Astrocyte of the cerebellum (primary cell): ENCODE measurements around the gene RNF213.

ENCODE experiments used
- DNase-seq: peaks from one replicate; pipeline ENCODE4 v3.0.0-alpha.2; 2011; ENCODE audit warnings: low read depth
- H3K4me3 ChIP-seq: 2 replicates; pipeline ENCODE4 v1.5.1; 2011; ENCODE audit warnings: mild to moderate bottlenecking, low read depth, low read length, moderate library complexity
- in situ Hi-C: cut with HindIII; loops from 2 replicates; pipeline ENCODE4 v1.10.0; 2017; ENCODE audit warnings: low sequenced_read_pairs
- TF ChIP-seq, protein P1 (sequence below): IDR thresholded peaks from 2 replicates; pipeline ENCODE4 v1.5.1; 2012; ENCODE audit warnings: low read length, low read depth, moderate library complexity, mild to moderate bottlenecking; ENCODE audit errors: missing control alignments

RNF213 gene

DNA sequence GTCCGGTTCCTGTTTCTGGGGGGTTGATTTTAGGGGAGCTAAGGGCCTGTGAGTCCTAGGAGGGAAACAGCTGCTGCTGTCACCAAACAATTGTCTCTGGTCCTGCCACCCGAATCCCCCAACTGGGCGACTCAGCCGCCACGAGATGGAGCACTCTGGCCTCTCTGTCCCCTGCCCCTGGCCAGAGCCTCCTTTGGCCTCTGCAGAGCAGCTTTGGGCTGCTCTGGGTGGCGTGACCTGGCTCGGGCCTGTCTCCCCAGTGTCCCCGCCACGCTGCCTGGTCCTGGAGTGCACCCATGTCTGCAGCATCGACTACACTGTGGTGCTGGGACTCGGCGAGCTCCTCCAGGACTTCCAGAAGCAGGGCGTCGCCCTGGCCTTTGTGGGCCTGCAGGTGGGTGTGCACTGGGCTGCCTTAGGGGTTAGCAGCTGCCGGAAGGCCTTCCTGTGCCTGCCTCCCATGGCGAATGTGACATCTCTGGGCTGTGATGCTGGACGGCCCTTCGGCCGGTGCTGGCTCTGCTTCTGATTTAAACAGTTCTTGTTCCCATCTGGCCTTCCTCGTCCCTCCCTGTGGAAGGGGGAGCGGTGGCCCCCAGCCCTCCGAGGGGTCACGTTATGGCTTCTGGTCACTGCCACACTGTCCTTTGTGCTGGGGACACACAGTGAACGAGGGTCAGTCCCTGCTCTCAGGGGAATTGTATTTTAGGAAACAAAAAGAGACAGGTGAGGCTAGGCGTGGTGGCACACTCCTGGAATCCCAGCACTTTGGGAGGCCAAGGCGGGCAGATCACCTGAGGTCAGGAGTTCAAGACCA is 11.6 kb upstream of the RNF213 start:
- TF ChIP-seq, protein P1, sequence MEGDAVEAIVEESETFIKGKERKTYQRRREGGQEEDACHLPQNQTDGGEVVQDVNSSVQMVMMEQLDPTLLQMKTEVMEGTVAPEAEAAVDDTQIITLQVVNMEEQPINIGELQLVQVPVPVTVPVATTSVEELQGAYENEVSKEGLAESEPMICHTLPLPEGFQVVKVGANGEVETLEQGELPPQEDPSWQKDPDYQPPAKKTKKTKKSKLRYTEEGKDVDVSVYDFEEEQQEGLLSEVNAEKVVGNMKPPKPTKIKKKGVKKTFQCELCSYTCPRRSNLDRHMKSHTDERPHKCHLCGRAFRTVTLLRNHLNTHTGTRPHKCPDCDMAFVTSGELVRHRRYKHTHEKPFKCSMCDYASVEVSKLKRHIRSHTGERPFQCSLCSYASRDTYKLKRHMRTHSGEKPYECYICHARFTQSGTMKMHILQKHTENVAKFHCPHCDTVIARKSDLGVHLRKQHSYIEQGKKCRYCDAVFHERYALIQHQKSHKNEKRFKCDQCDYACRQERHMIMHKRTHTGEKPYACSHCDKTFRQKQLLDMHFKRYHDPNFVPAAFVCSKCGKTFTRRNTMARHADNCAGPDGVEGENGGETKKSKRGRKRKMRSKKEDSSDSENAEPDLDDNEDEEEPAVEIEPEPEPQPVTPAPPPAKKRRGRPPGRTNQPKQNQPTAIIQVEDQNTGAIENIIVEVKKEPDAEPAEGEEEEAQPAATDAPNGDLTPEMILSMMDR, result no peak
- H3K4me3 ChIP-seq, result no peak overlapping the region
- in situ Hi-C loops, result no loop called here
- no peak for DNase-seq

DNA sequence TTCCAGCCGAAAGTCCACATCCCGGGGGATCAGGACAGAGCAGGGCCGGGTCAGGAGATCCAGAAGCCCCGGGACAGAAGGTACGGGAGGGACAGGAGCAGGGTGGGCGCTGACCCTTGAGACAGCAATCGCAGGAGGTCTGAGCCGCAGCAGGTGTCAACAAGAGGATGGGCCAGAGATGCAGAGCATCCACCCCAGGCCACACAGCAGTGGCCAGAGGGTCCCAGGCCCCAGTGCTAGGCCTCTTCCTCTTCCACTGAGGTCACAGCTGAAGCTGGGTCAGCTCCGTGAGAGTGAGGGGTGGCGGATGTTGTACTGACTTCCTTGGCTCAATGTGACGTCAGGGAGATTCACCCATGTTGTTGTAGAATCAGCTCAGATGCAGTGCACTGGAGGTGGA is 8.7 kb upstream of the RNF213 start:
- in situ Hi-C loops, result no loop called here
- TF ChIP-seq, protein P1, result no peak
- DNase-seq, result no peak
- no peak overlapping the region for H3K4me3 ChIP-seq

DNA sequence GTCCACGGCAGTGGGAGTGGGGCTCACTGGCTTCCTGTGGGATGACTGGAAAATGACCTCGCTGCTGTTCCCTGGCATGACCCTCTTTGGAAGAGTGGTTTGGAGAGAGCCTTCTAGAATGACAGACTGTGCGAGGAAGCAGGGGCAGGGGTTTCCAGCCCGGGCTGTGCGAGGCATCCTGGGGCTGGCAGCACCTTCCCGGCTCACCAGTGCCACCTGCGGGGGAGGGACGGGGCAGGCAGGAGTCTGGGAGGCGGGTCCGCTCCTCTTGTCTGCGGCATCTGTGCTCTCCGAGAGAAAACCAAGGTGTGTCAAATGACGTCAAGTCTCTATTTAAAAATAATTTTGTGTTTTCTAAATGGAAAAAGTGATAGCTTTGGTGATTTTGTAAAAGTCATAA is 7.8 kb upstream of the RNF213 start:
- TF ChIP-seq, protein P1, result peak; percentile 54
- no peak for DNase-seq
- H3K4me3 ChIP-seq, result no peak overlapping the region
- in situ Hi-C loops, result no loop called here

DNA sequence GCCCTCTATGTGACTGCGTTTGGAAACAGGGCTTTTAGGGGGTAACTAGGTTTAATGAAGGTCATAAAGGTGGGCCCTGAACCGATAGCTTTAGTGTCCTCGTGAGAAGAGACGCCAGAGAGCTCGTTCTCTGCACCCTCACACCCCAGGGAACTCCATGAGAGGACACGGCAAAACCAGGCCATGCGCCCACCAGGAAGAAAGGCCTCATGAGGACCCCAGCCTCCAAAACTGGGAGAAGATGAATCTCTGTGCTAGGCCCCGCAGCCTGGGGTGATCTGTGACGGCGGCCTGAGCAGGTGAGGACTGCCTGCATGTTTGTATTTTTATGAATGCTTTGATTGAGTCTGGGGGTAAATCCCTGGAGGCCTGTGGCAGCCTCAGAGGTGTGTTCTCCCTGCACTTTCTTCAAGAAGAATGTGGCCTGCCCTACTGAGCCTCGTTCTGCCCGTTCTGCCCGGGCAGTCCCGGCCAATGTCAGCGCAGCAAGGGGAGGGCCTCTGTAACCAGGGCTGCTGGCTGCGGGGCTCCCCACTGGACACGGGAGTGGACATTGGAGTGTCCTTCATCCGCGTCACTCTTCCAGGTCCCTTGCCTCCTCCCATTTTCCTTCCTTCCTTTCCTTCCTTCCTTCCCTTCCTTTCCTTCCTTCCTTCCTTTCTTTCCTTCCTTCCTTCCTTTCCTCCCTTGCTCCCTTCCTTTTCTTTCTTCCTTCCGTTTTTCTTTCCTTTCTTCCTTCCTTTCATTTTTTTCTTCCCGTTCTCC is 6.8 kb upstream of the RNF213 start:
- no peak overlapping the region for H3K4me3 ChIP-seq
- TF ChIP-seq, protein P1, result no peak
- in situ Hi-C loops, result no loop called here
- DNase-seq, result no peak

DNA sequence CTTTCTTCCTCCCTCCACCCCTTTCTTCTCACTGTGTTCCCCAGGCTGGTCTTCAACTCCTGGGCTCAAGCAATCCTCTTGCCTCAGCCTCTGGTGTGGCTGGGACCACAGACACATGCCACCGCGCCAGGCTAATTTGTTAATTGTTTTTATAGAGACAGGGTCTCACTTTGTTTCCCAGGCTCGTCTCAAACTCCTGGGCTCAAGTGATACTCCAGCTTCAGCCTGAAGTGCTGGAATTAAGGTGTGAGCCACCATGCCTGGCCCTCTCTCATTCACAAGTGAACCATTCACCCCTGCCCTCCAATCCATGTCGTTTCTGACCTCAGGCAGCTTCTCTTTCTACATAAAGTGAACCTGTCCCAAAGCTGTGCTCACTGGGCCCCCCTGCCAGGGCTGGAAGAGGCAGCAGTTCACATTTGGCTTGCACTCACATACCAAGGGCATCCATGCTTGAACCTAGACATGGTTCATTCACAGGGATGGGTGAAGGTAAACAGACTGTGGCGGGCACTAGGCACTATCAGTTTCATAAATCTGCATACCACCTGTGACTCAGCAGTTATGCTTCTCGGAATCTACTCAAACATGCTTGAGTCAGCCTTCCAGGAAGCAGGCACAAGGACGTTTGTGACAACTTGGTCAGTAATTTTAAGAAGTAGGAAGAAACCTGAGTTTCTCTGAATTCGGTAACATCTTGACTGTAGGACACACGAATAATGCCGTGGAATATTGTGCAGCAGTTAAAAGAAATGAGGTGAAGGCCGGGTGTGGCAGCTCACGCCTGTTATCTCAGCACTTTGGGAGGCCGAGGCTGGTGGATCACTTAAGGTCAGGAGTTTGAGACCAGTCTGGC is 6.0 kb upstream of the RNF213 start:
- TF ChIP-seq, protein P1, result no peak
- in situ Hi-C loops, result no loop called here
- peak; percentile 51 for DNase-seq
- no peak overlapping the region for H3K4me3 ChIP-seq

DNA sequence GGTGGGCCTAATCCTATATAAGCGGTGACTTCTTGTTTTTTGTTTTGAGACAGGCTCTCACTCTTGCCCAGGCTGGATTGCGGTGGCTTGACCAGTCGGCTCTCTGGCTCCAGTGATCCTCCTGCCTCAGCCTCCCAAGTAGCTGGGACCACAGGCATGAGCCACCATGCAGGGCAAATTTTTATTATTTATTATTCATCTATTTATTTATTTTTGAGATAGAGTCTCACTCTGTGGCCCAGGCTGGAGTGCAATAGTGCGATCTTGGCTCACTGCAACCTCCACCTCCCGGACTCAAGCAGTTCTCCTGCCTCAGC is 4.7 kb upstream of the RNF213 start:
- TF ChIP-seq, protein P1, result no peak
- H3K4me3 ChIP-seq, result no peak overlapping the region
- in situ Hi-C loops, result no loop called here
- DNase-seq, result no peak
